ENCODE measurements around the gene FUT3. TPM values are rescaled to one million over a fixed set of nuclear protein-coding genes. Genes with fewer than 3 reads are reported as not detected.

FUT3 gene
- total and polyA plus RNA-seq, 2 of the 8 experiments (the other 6 are each of a cell fraction or from before 2014, with no cell fraction given), result 0.15 to 0.63 TPM

DNA sequence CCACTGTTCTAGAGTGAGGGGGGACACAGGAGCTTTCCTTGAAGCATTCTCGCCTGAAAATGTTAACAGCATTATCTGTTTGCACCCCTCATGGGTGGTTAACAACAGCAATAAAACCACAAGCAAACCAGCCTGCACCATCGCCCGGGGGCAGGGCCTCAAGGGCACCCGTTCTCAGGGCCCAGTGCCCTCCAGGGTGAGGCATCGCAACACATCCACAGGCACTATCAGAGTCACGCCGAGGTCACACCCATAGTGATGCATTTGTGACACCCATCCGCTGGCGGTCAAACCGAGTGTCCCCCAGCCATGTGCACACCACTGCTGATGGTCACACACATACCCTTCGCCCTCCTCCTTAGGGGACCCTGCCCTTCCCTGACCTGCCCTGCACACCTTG, 14.5 kb upstream of the FUT3 start:
- Histone ChIP-seq H3K23ac (ENCODE audit: insufficient read length) (no peak overlapping the region), H2AFZ (ENCODE audit: low read length) (no peak overlapping the region), H2BK120ac (replicated peaks; ENCODE audit: low read depth, low read length) (no peak overlapping the region), H2AK5ac (ENCODE audit: low read depth, low read length) (no peak overlapping the region), H3K56ac (replicated peaks; ENCODE audit: insufficient read length, low read depth, low read length) (no peak overlapping the region), H3K18ac (ENCODE audit: extremely low read depth, low read length) (no peak overlapping the region), H4K8ac (ENCODE audit: extremely low read depth, insufficient read depth, low read length) (no peak overlapping the region; the same call in 1 of the 2 replicates), H3K27me3 (replicated peaks in 1 of 4; ENCODE audit: control insufficient read depth in 3 of 4, extremely low read depth in 1 of 4, insufficient read depth in 3 of 4, low read length in 3 of 4) (peaks cover 0 to 2% (median 1%) of the 10 kb centered on the region in 4 experiments; a peak in 2 of 7 replicates), H3K36me3 (ENCODE audit: control insufficient read depth in 2 of 4, insufficient read depth in 4 of 4, low read length in 3 of 4) (no peaks in the 10 kb centered on the region), H2BK20ac (ENCODE audit: low read length) (no peak overlapping the region), H3K4me3 (ENCODE audit: extremely low read depth in 1 of 4, insufficient read depth in 2 of 4, low read depth in 3 of 4, low read length in 4 of 4) (no peak overlapping the region), H3K23me2 (ENCODE audit: low read depth, low read length) (no peaks in the 10 kb centered on the region), H3K4me1 (replicated peaks in 1 of 4; ENCODE audit: control insufficient read depth in 3 of 4, insufficient read depth in 4 of 4, low read length in 3 of 4) (no peaks in the 10 kb centered on the region; a peak in 1 of 7 replicates), H4K91ac (replicated peaks; ENCODE audit: insufficient read length, low read length) (no peak overlapping the region), H3K9ac (replicated peaks in 1 of 4; ENCODE audit: extremely low read depth in 1 of 4, low read depth in 3 of 4, low read length in 3 of 4) (no peak overlapping the region), H3K4me2 (ENCODE audit: insufficient read depth in 1 of 2, low read depth in 2 of 2, low read length in 2 of 2) (no peak overlapping the region), H3K79me1 (ENCODE audit: low read depth, low read length) (no peaks in the 10 kb centered on the region), H3K9me3 (ENCODE audit: insufficient read depth in 2 of 2, low read depth in 1 of 2, low read length in 1 of 2) (no peaks in the 10 kb centered on the region), H4K20me1 (replicated peaks in 1 of 2; ENCODE audit: control insufficient read depth in 1 of 2, insufficient read depth in 2 of 2, low read length in 2 of 2) (no peaks in the 10 kb centered on the region), H3K14ac (ENCODE audit: insufficient read length) (no peak overlapping the region), H2BK5ac (ENCODE audit: low read depth, low read length) (no peak overlapping the region), H3K79me2 (ENCODE audit: control insufficient read depth in 1 of 2, insufficient read depth in 2 of 2, low read length in 2 of 2) (no peaks in the 10 kb centered on the region), H2BK12ac (ENCODE audit: low read depth, low read length) (no peak overlapping the region), H3K4ac (replicated peaks; ENCODE audit: insufficient read length, low read depth, low read length) (no peak overlapping the region), H2BK15ac (ENCODE audit: low read length) (0 out of 2 replicates have a peak overlapping the region, but pooled peaks have one; percentile 16), H3K27ac (ENCODE audit: low read depth, low read length) (no peak overlapping the region), H4K5ac (ENCODE audit: insufficient read length, low read depth, low read length) (no peak overlapping the region)
- FAIRE-seq (no peak), DNase-seq (ENCODE audit: low read depth in 1 of 2, low spot score in 2 of 2) (no peak)
- POLR2A ChIA-PET (ENCODE audit: partially characterized antibody), result interaction anchor here (1.2 kb wide), 1 partner anchor 37 kb away, joined by 3 read pairs; no protein-coding TSS in a partner anchor
- TF ChIP-seq CEBPB (IDR thresholded peaks at IDR 0.05; ENCODE audit: low read depth, low read length), result no peak
- WGBS, 2 experiments (ENCODE audit: extremely low coverage in 1 of 2, insufficient coverage in 1 of 2, insufficient read length in 1 of 2, insufficient replicate concordance in 2 of 2, low coverage in 1 of 2, low lambda C conversion rate in 2 of 2, missing lambda C conversion rate in 1 of 2), result 92% methylated on average over 11 of the region's 11 CpGs; no CpG with 5 or more reads in 1 of the 2 experiments
- CTCF ChIA-PET (ENCODE audit: partially characterized antibody), result interaction anchor here (1.0 to 1.7 kb wide), 3 partner anchors 10 to 17 kb away, joined by 3 to 4 read pairs (median 4); partner anchors contain the start of gene FUT3

All from H1 (cell line).